ENCODE measurements around the gene MOB1B. TPM values are rescaled to one million over a fixed set of nuclear protein-coding genes. Genes with fewer than 3 reads are reported as not detected.

The MOB1B gene
- total and polyA plus RNA-seq, 8 donors = 0.87 to 48.8 (median 4.6) TPM

DNA sequence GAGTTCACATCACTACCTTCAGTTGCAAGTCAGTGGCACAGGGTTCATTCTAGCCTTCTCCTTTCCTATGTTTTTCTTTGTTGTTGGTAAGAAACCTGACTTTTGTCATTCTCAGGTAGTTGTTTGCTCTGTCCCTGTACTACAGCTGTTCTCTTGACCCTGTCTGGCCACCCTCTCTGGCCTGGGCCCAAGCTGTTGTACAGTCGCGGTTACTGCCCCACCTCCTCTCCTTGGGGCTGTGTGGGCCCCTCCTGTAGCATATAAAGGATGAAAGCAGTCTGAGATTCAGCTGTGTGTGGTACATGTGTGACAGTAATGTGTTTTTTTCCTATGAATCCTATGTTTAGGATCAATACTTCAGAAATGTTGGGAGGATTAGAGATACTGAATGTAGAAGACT is 12.5 kb downstream of the MOB1B start:
- Histone ChIP-seq H3K36me3 (peaks cover 0 to 4% (median 0%) of the 10 kb centered on the region in 4 donors), H3K9me3 (no peaks in the 10 kb centered on the region), H3K4me1 (peaks cover 0 to 26% (median 13%) of the 10 kb centered on the region in 4 donors), H3K27ac (no peak overlapping the region), H3K4me3 (no peak overlapping the region), H3K27me3 (no peaks in the 10 kb centered on the region)
- TF ChIP-seq EP300 (IDR thresholded peaks at IDR 0.05) (no peak), POLR2AphosphoS5 (IDR thresholded peaks at IDR 0.05) (no peak)
- TF ChIP-seq, protein P1, sequence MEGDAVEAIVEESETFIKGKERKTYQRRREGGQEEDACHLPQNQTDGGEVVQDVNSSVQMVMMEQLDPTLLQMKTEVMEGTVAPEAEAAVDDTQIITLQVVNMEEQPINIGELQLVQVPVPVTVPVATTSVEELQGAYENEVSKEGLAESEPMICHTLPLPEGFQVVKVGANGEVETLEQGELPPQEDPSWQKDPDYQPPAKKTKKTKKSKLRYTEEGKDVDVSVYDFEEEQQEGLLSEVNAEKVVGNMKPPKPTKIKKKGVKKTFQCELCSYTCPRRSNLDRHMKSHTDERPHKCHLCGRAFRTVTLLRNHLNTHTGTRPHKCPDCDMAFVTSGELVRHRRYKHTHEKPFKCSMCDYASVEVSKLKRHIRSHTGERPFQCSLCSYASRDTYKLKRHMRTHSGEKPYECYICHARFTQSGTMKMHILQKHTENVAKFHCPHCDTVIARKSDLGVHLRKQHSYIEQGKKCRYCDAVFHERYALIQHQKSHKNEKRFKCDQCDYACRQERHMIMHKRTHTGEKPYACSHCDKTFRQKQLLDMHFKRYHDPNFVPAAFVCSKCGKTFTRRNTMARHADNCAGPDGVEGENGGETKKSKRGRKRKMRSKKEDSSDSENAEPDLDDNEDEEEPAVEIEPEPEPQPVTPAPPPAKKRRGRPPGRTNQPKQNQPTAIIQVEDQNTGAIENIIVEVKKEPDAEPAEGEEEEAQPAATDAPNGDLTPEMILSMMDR (IDR thresholded peaks at IDR 0.05) = no peak
- DNase-seq = no peak
- intact Hi-C loops (cut with DNase I; ENCODE audit: low total_unique reads) = no loop called here
- WGBS, 5 donors = 16 to 60% (median 20%) methylated on average over 2 of the region's 2 CpGs

DNA sequence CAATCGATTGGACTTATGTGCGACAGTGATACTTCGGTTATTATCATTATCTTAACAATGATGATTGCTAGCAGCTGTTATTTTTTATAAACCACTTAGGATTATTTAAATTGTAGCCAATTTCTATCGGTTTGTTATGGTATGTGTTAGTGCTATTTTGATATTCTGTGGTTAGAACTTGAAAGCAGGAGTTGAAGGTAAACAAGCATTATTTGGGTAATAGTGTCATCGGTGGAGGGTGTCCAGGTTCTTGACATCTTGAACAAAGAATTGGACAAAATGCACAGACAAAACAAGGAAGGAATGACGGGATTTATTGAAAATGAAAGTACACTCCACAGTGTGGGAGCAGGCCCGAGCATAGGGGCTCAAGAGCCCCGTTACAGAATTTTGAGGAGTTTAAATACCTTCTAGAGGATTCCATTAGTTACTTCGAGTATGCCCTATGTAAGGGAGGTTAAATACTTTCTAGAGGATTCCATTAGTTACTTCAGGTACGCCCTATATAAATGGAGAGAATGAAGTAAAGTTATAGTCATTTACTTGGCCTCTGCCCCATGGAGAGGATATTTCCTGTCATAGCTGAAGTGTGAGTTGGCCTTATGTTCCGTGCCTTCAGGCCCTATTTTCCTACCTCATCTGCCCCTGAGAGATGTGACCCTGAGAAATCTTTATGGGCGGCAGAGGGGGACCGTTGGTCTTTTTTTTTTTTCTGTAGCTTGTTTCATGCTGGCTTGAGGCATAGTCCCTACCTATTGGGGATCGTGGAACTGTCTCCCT is 13.1 kb downstream of the MOB1B start:
- peaks cover 0 to 26% (median 13%) of the 10 kb centered on the region in 4 donors for H3K4me1 ChIP-seq
- no peaks in the 10 kb centered on the region for H3K9me3 ChIP-seq
- no peaks in the 10 kb centered on the region for H3K27me3 ChIP-seq
- peak overlapping the region in 1 of 4 donors; percentile 16 for H3K4me3 ChIP-seq
- intact Hi-C loops (cut with DNase I; ENCODE audit: low total_unique reads) = no loop called here
- peak overlapping the region in 1 of 5 donors; percentile 24 for H3K27ac ChIP-seq
- no peak for TF ChIP-seq POLR2AphosphoS5 (IDR thresholded peaks at IDR 0.05)
- no peak for TF ChIP-seq EP300 (IDR thresholded peaks at IDR 0.05)
- no peak for TF ChIP-seq POLR2A (IDR thresholded peaks at IDR 0.05)
- TF ChIP-seq, protein P1 (IDR thresholded peaks at IDR 0.05) = no peak
- H3K36me3 ChIP-seq = peaks cover 0 to 4% (median 0%) of the 10 kb centered on the region in 4 donors
- 75 to 82% (median 79%) methylated on average over 14 of the region's 14 CpGs for WGBS, 5 donors
- DNase-seq = no peak

DNA sequence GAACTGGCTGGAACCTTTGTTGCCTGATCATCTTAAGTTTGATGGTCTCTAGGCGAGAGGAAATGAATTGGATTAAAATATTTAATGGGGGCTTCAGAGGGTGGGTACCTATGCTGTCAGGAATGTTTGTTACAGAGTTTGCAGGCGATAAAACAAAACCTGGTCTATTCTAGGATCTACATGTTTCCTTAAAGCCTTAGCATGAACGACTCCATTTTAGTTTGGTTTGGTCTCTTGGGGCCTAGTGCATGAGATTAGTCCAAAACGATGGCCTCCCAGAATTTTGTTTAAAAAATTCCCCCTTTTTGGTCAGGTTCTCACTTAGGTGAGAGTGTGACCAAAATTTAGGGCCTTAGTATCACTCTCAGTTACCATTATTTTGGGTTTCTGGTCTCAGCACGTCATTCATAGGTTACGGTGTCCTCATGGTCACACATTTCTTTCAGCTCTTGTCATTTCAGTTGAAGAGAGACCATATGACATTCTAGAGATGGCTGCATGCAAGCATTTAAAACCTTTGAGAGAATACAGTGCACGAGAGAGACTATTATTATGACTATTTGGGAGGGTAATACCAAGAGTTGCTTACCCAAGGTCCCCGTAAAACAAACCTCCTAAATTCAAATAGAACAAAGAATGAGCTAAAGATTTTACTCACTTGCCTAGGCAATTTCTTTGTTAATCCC is 13.8 kb downstream of the MOB1B start:
- Histone ChIP-seq H3K27ac (peak overlapping the region in 1 of 5 donors; percentile 24), H3K4me1 (peaks cover 0 to 22% (median 13%) of the 10 kb centered on the region in 4 donors), H3K9me3 (no peaks in the 10 kb centered on the region), H3K36me3 (peaks cover 0 to 4% (median 0%) of the 10 kb centered on the region in 4 donors), H3K27me3 (no peaks in the 10 kb centered on the region), H3K4me3 (no peak overlapping the region)
- no peak for DNase-seq
- WGBS, 5 donors = 79 to 83% (median 80%) methylated on average over 8 of the region's 8 CpGs
- intact Hi-C loops (cut with DNase I; ENCODE audit: low total_unique reads) = no loop called here
- TF ChIP-seq EP300 (IDR thresholded peaks at IDR 0.05) = no peak
- no peak for TF ChIP-seq POLR2AphosphoS5 (IDR thresholded peaks at IDR 0.05)
- TF ChIP-seq, protein P1 (IDR thresholded peaks at IDR 0.05) = no peak
- no peak for TF ChIP-seq POLR2A (IDR thresholded peaks at IDR 0.05)

DNA sequence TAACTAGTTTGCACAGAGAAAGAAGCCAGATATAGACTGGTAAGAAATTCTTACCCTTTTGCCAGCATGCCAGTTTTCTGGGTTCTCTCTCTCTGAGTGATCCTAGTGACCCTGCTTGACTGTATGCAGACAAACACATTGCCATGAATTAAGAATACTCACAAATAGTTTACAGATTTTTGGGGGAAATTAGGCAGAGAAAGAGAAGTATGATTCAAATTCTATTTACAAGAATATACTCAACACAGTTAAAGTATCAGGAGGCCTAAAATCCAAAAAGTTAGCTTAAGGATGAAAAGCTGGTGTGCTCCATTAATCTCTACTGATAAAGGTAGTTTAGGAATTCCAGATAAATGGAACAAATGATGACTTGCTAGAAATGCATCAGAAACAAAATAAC is 18.4 kb downstream of the MOB1B start:
- Histone ChIP-seq H3K27me3 (no peaks in the 10 kb centered on the region), H3K4me3 (no peak overlapping the region), H3K4me1 (peaks cover 0 to 10% (median 0%) of the 10 kb centered on the region in 4 donors), H3K9me3 (no peaks in the 10 kb centered on the region), H3K27ac (no peak overlapping the region), H3K36me3 (no peaks in the 10 kb centered on the region)
- no peak for TF ChIP-seq EP300 (IDR thresholded peaks at IDR 0.05)
- TF ChIP-seq POLR2AphosphoS5 (IDR thresholded peaks at IDR 0.05) = no peak
- TF ChIP-seq, protein P1 (IDR thresholded peaks at IDR 0.05) = no peak
- no peak for TF ChIP-seq POLR2A (IDR thresholded peaks at IDR 0.05)
- intact Hi-C loops (cut with DNase I; ENCODE audit: low total_unique reads) = no loop called here
- DNase-seq = no peak
